ENCODE data around the gene VPS35L. TPM values are rescaled to one million over a fixed set of nuclear protein-coding genes. Genes with fewer than 3 reads are reported as not detected.

VPS35L gene
- total RNA-seq, 1 experiment from 2014 or later = 14.2 TPM

DNA sequence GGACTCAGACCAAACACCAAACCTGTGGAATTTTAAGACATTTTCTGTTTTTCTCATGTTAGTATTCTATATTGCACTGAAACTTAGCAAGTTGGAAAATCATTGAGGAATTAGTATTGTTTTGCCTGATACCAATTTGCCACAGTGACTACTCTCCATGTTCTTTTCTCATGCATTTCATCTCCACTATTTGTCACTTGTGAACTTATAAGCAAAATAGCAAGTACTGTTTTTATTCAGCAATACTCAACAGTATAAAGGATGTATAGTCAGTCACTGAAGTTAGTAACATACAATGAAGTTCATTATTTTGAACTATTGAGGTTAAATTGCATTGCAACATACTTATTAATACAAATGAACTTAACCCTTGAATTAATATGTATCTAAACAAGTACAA lies 5.8 kb upstream of the VPS35L start:
- Mint-ChIP-seq H3K4me3 (ENCODE audit: low read depth, unreplicated experiment) (no peak overlapping the region), H3K36me3 (ENCODE audit: insufficient read depth, unreplicated experiment) (peaks cover 12% of the 10 kb centered on the region), H3K27ac (ENCODE audit: unreplicated experiment) (no peak overlapping the region), H3K9me3 (ENCODE audit: low read depth, unreplicated experiment) (no peaks in the 10 kb centered on the region), H3K27me3 (ENCODE audit: unreplicated experiment) (no peaks in the 10 kb centered on the region), H3K4me1 (ENCODE audit: low read depth, unreplicated experiment) (no peaks in the 10 kb centered on the region)
- no TSS peak for BruUV-seq (replicated peaks)
- intact Hi-C loops (cut with micrococcal nuclease; ENCODE audit: unreplicated experiment) = no loop called here
- DNase-seq = no peak
- no peak for TF ChIP-seq CTCF (IDR thresholded peaks at IDR 0.05; ENCODE audit: unreplicated experiment)
- CTCF ChIA-PET = interaction anchor here (0.6 kb wide), 1 partner anchor 316 kb away, joined by 3 read pairs; no protein-coding TSS in a partner anchor

DNA sequence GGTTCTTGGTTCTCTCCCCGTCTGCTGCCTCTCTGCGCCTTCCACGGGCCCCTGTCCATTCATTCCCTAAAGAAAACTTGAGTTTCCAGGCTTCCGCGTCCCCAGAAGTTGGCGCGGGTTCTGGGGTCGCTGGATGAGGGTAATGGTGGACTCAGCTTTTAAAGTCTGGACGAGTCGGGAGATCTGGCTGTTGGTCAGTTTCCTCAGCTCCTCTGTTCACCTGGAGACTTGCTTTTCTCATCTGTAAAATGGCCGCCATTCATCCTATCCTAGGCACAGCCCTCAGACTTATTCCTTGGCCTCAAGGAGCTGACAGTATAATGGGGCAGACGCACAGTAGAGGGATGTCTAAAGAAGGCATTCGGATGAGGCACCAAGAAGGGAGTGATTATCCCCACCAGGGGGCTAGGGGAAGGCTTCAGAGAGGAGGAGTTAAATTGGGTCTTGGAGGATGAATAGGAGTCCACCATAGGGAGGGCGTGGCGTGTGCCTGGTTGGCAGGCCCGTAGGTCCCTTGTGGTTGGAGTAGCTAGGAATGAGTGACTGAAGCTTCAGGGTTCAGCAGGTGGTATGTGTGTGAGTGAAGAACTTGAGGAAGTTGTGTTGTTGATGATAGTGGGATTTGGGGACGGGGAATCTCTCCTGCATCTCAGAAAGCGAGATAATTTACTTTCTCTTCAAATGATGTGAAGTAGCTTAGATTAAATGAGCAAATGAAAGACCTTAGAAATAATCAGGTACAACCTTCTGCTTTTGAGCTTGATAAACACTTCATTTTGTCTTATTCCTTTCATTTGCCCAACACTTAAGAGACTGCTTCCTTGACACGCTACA lies 652 bp downstream of the VPS35L start:
- intact Hi-C loops (cut with micrococcal nuclease; ENCODE audit: unreplicated experiment) = no loop called here
- CTCF ChIA-PET = interaction anchor here (0.5 to 2.2 kb wide), 9 partner anchors 7 to 1964 kb away, joined by 3 to 13 read pairs (median 3); partner anchors contain the start of gene CCP110
- H3K27ac Mint-ChIP-seq (ENCODE audit: unreplicated experiment) = peak overlapping the region; percentile 1
- H3K4me3 Mint-ChIP-seq (ENCODE audit: low read depth, unreplicated experiment) = peak overlapping the region; percentile 71
- no peaks in the 10 kb centered on the region for H3K27me3 Mint-ChIP-seq (ENCODE audit: unreplicated experiment)
- peak; percentile 4 for DNase-seq
- no peaks in the 10 kb centered on the region for H3K9me3 Mint-ChIP-seq (ENCODE audit: low read depth, unreplicated experiment)
- H3K4me1 Mint-ChIP-seq (ENCODE audit: low read depth, unreplicated experiment) = no peaks in the 10 kb centered on the region
- BruUV-seq (replicated peaks) = TSS peak; percentile 39
- TF ChIP-seq CTCF (IDR thresholded peaks at IDR 0.05; ENCODE audit: unreplicated experiment) = no peak
- peaks cover 13% of the 10 kb centered on the region for H3K36me3 Mint-ChIP-seq (ENCODE audit: insufficient read depth, unreplicated experiment)

GRCh38 chr16:19559242-19559910 lies 3.9 kb downstream of the VPS35L start:
- Mint-ChIP-seq H3K4me3 (ENCODE audit: low read depth, unreplicated experiment) (no peak overlapping the region), H3K9me3 (ENCODE audit: low read depth, unreplicated experiment) (no peaks in the 10 kb centered on the region), H3K36me3 (ENCODE audit: insufficient read depth, unreplicated experiment) (peaks cover 13% of the 10 kb centered on the region), H3K4me1 (ENCODE audit: low read depth, unreplicated experiment) (no peaks in the 10 kb centered on the region), H3K27me3 (ENCODE audit: unreplicated experiment) (no peaks in the 10 kb centered on the region), H3K27ac (ENCODE audit: unreplicated experiment) (no peak overlapping the region)
- peak; percentile 61 for TF ChIP-seq CTCF (IDR thresholded peaks at IDR 0.05; ENCODE audit: unreplicated experiment)
- no TSS peak for BruUV-seq (replicated peaks)
- CTCF ChIA-PET = interaction anchor here (1.2 kb wide), 1 partner anchor 24 kb away, joined by 4 read pairs; no protein-coding TSS in a partner anchor
- intact Hi-C loops (cut with micrococcal nuclease; ENCODE audit: unreplicated experiment) = loop anchor here (1.0 to 2.0 kb wide), 4 partner anchors 23 to 823 kb away; no protein-coding TSS in a partner anchor
- peak; percentile 50 for DNase-seq

GRCh38 chr16:19560078-19560477 lies 4.6 kb downstream of the VPS35L start:
- no peak for DNase-seq
- TF ChIP-seq CTCF (IDR thresholded peaks at IDR 0.05; ENCODE audit: unreplicated experiment) = no peak
- intact Hi-C loops (cut with micrococcal nuclease; ENCODE audit: unreplicated experiment) = loop anchor here (10.0 kb wide), 1 partner anchor 745 kb away; no protein-coding TSS in a partner anchor
- Mint-ChIP-seq H3K27me3 (ENCODE audit: unreplicated experiment) (no peaks in the 10 kb centered on the region), H3K27ac (ENCODE audit: unreplicated experiment) (no peak overlapping the region), H3K9me3 (ENCODE audit: low read depth, unreplicated experiment) (no peaks in the 10 kb centered on the region), H3K4me3 (ENCODE audit: low read depth, unreplicated experiment) (no peak overlapping the region), H3K36me3 (ENCODE audit: insufficient read depth, unreplicated experiment) (peaks cover 7% of the 10 kb centered on the region), H3K4me1 (ENCODE audit: low read depth, unreplicated experiment) (no peaks in the 10 kb centered on the region)
- no TSS peak for BruUV-seq (replicated peaks)
- CTCF ChIA-PET = interaction anchor here (1.2 kb wide), 1 partner anchor 24 kb away, joined by 4 read pairs; no protein-coding TSS in a partner anchor

Data from Calu3 (cell line).